NCI-H2107 (cell line): ENCODE data around the gene HSPA13.
"Not testable (repeated sequence)": the region's sequence is repeated elsewhere in the genome, so short reads cannot be mapped to it uniquely, and the experiment has no call there.

Source experiments
- DNase-seq: peaks from one replicate; lab custom pipeline; 2025; lab: John Stamatoyannopoulos, UW

Gene HSPA13

GRCh38 chr21:14382835-14383595 is at the start of gene HSPA13:
Gene HSPA13, minus strand, starts transcription at chr21:14383146. Its CDS starts 27 bp downstream, at chr21:14383119.
- DNase-seq, result peak; percentile 97

- no peak for DNase-seq
Observed at GRCh38 chr21:14418920-14419319, 36.0 kb upstream of the HSPA13 start.

- no peak for DNase-seq
Observed at GRCh38 chr21:14414932-14415508, 32.1 kb upstream of the HSPA13 start.

GRCh38 chr21:14405962-14406361 is 23.0 kb upstream of the HSPA13 start:
- DNase-seq, result no peak

- no peak for DNase-seq
Observed at GRCh38 chr21:14405225-14405624, 22.3 kb upstream of the HSPA13 start.

GRCh38 chr21:14403681-14404318 is 20.9 kb upstream of the HSPA13 start:
- no peak for DNase-seq

GRCh38 chr21:14401217-14401616 is 18.3 kb upstream of the HSPA13 start:
- no peak for DNase-seq

- no peak for DNase-seq
Observed at GRCh38 chr21:14388282-14388681, 5.3 kb upstream of the HSPA13 start.

GRCh38 chr21:14384453-14384852 is 1.5 kb upstream of the HSPA13 start:
- no peak for DNase-seq

- no peak for DNase-seq
Observed at GRCh38 chr21:14383596-14384180, 742 bp upstream of the HSPA13 start.

- DNase-seq, result no peak
Observed at GRCh38 chr21:14382486-14382834, 486 bp downstream of the HSPA13 start.

- DNase-seq, result no peak
Observed at GRCh38 chr21:14376854-14377253, 6.1 kb downstream of the HSPA13 start.

- DNase-seq, result no peak
Observed at GRCh38 chr21:14366998-14367397, 15.9 kb downstream of the HSPA13 start.

- DNase-seq, result no peak
Observed at GRCh38 chr21:14361958-14362357, 21.0 kb downstream of the HSPA13 start.

- no peak for DNase-seq
Observed at GRCh38 chr21:14358775-14359174, 24.2 kb downstream of the HSPA13 start.

- DNase-seq, result no peak
Observed at GRCh38 chr21:14356746-14357145, 26.2 kb downstream of the HSPA13 start.

GRCh38 chr21:14354515-14354914 is 28.4 kb downstream of the HSPA13 start:
- no peak for DNase-seq

- no peak for DNase-seq
Observed at GRCh38 chr21:14353726-14354125, 29.2 kb downstream of the HSPA13 start.

- DNase-seq, result no peak
Observed at GRCh38 chr21:14353231-14353630, 29.7 kb downstream of the HSPA13 start.

GRCh38 chr21:14327346-14327745 is 55.6 kb downstream of the HSPA13 start:
- not testable (repeated sequence) for DNase-seq

GRCh38 chr21:14325595-14325994 is 57.4 kb downstream of the HSPA13 start:
- DNase-seq, result no peak
